ENCODE results near the gene KPNB1.
A peak's percentile ranks its signal among the peaks of the same experiment; 100 is the strongest.

KPNB1 gene

GRCh38 chr17:47649153-47649971 is at the start of gene KPNB1:
KPNB1 (plus strand) TSS chr17:47649919; CDS start chr17:47650245, 326 bp downstream.
- Mint-ChIP-seq H3K4me1 (peaks cover 51% of the 10 kb centered on the region), H3K36me3 (peaks cover 28% of the 10 kb centered on the region), H3K27ac (peak within 1 kb of the TSS; percentile 99), H3K9me3 (no peaks in the 10 kb centered on the region), H3K27me3 (no peaks in the 10 kb centered on the region), H3K4me3 (peak within 1 kb of the TSS; percentile 99)

GRCh38 chr17:47603830-47604597 is 45.7 kb upstream of the KPNB1 start:
- no peak overlapping the region for H3K27ac Mint-ChIP-seq
- H3K9me3 Mint-ChIP-seq = no peaks in the 10 kb centered on the region
- no peaks in the 10 kb centered on the region for H3K27me3 Mint-ChIP-seq
- H3K4me1 Mint-ChIP-seq = peaks cover 7% of the 10 kb centered on the region
- H3K4me3 Mint-ChIP-seq = no peak overlapping the region
- H3K36me3 Mint-ChIP-seq = peaks cover 16% of the 10 kb centered on the region

- Mint-ChIP-seq H3K4me1 (peaks cover 7% of the 10 kb centered on the region), H3K4me3 (no peak overlapping the region), H3K9me3 (no peaks in the 10 kb centered on the region), H3K27ac (no peak overlapping the region), H3K36me3 (peaks cover 16% of the 10 kb centered on the region), H3K27me3 (no peaks in the 10 kb centered on the region)
Observed at GRCh38 chr17:47604598-47604927, 45.2 kb upstream of the KPNB1 start.

GRCh38 chr17:47605011-47605410 is 44.7 kb upstream of the KPNB1 start:
- H3K36me3 Mint-ChIP-seq = peaks cover 16% of the 10 kb centered on the region
- H3K4me3 Mint-ChIP-seq = no peak overlapping the region
- no peak overlapping the region for H3K27ac Mint-ChIP-seq
- H3K4me1 Mint-ChIP-seq = peaks cover 7% of the 10 kb centered on the region
- H3K9me3 Mint-ChIP-seq = no peaks in the 10 kb centered on the region
- H3K27me3 Mint-ChIP-seq = no peaks in the 10 kb centered on the region

- Mint-ChIP-seq H3K36me3 (peaks cover 15% of the 10 kb centered on the region), H3K27ac (peak overlapping the region; percentile 6), H3K4me1 (peaks cover 7% of the 10 kb centered on the region)
Observed at GRCh38 chr17:47607481-47607880, 42.2 kb upstream of the KPNB1 start.

GRCh38 chr17:47611372-47612350 is 38.1 kb upstream of the KPNB1 start:
- Mint-ChIP-seq H3K9me3 (no peaks in the 10 kb centered on the region), H3K27ac (no peak overlapping the region), H3K36me3 (peaks cover 12% of the 10 kb centered on the region), H3K27me3 (no peaks in the 10 kb centered on the region), H3K4me3 (no peak overlapping the region), H3K4me1 (peaks cover 12% of the 10 kb centered on the region)

More at GRCh38 chr17:47607481-47607880, 42.2 kb upstream of the KPNB1 start:
- Mint-ChIP-seq H3K9me3 (no peaks in the 10 kb centered on the region), H3K4me3 (no peak overlapping the region), H3K27me3 (no peaks in the 10 kb centered on the region)

GRCh38 chr17:47615766-47616424 is 33.8 kb upstream of the KPNB1 start:
- no peaks in the 10 kb centered on the region for H3K9me3 Mint-ChIP-seq
- H3K4me3 Mint-ChIP-seq = no peak overlapping the region
- H3K27ac Mint-ChIP-seq = no peak overlapping the region
- H3K27me3 Mint-ChIP-seq = no peaks in the 10 kb centered on the region
- H3K4me1 Mint-ChIP-seq = peaks cover 15% of the 10 kb centered on the region
- H3K36me3 Mint-ChIP-seq = peaks cover 14% of the 10 kb centered on the region

- Mint-ChIP-seq H3K27me3 (no peaks in the 10 kb centered on the region), H3K4me3 (no peak overlapping the region), H3K27ac (no peak overlapping the region), H3K36me3 (peaks cover 14% of the 10 kb centered on the region), H3K9me3 (no peaks in the 10 kb centered on the region), H3K4me1 (peaks cover 21% of the 10 kb centered on the region)
Observed at GRCh38 chr17:47618410-47618809, 31.3 kb upstream of the KPNB1 start.

GRCh38 chr17:47620503-47621245 is 29.0 kb upstream of the KPNB1 start:
- H3K4me1 Mint-ChIP-seq = peaks cover 19% of the 10 kb centered on the region
- peaks cover 14% of the 10 kb centered on the region for H3K36me3 Mint-ChIP-seq
- no peaks in the 10 kb centered on the region for H3K27me3 Mint-ChIP-seq
- H3K27ac Mint-ChIP-seq = peak overlapping the region; percentile 88
- H3K9me3 Mint-ChIP-seq = no peaks in the 10 kb centered on the region
- peak overlapping the region; percentile 35 for H3K4me3 Mint-ChIP-seq

GRCh38 chr17:47621293-47622179 is 28.2 kb upstream of the KPNB1 start:
- peak overlapping the region; percentile 88 for H3K27ac Mint-ChIP-seq
- peaks cover 15% of the 10 kb centered on the region for H3K4me1 Mint-ChIP-seq
- H3K4me3 Mint-ChIP-seq = no peak overlapping the region
- no peaks in the 10 kb centered on the region for H3K27me3 Mint-ChIP-seq
- H3K9me3 Mint-ChIP-seq = no peaks in the 10 kb centered on the region
- peaks cover 11% of the 10 kb centered on the region for H3K36me3 Mint-ChIP-seq

- Mint-ChIP-seq H3K4me3 (no peak overlapping the region), H3K27me3 (no peaks in the 10 kb centered on the region), H3K36me3 (peaks cover 11% of the 10 kb centered on the region), H3K27ac (no peak overlapping the region), H3K9me3 (no peaks in the 10 kb centered on the region), H3K4me1 (peaks cover 15% of the 10 kb centered on the region)
Observed at GRCh38 chr17:47622180-47622549, 27.6 kb upstream of the KPNB1 start.

- H3K4me3 Mint-ChIP-seq = no peak overlapping the region
- H3K9me3 Mint-ChIP-seq = no peaks in the 10 kb centered on the region
- H3K4me1 Mint-ChIP-seq = peaks cover 15% of the 10 kb centered on the region
- H3K27ac Mint-ChIP-seq = peak overlapping the region; percentile 26
- no peaks in the 10 kb centered on the region for H3K27me3 Mint-ChIP-seq
- H3K36me3 Mint-ChIP-seq = peaks cover 7% of the 10 kb centered on the region
Observed at GRCh38 chr17:47624727-47625068, 25.0 kb upstream of the KPNB1 start.

GRCh38 chr17:47628014-47628566 is 21.6 kb upstream of the KPNB1 start:
- no peaks in the 10 kb centered on the region for H3K4me1 Mint-ChIP-seq
- H3K27ac Mint-ChIP-seq = no peak overlapping the region
- H3K36me3 Mint-ChIP-seq = peaks cover 5% of the 10 kb centered on the region
- H3K4me3 Mint-ChIP-seq = no peak overlapping the region
- H3K27me3 Mint-ChIP-seq = no peaks in the 10 kb centered on the region
- no peaks in the 10 kb centered on the region for H3K9me3 Mint-ChIP-seq
